ENCODE data around the gene PWWP2B.

GRCh38 chr10:132447446-132448247, 50.6 kb downstream of the PWWP2B start:
- TF ChIP-seq POLR2A (IDR thresholded peaks at IDR 0.05; ENCODE audit: low read depth, low read length) (no peak), POLR2AphosphoS5 (IDR thresholded peaks at IDR 0.05; ENCODE audit: low read depth, low read length) (no peak), TAF1 (IDR thresholded peaks at IDR 0.05; ENCODE audit: borderline replicate concordance, low read depth, low read length) (no peak)

Measured in GM12892 (cell line).